MM.1S (cell line): Measurements from ENCODE around the gene CCDC157.

Experiments
- DNase-seq: peaks from one replicate; pipeline ENCODE4 v3.0.0-alpha.2; 2015
- H2AFZ ChIP-seq: fragments of 300-600 bp; sonication (generic); 2 replicates; pipeline ENCODE4 v1.6.0; 2016; ENCODE audit warnings: antibody characterized with exemption, low read length
- H3F3A ChIP-seq: fragments of 300-600 bp; sonication (generic); 2 replicates; pipeline ENCODE4 v1.6.1; 2016; ENCODE audit warnings: mild to moderate bottlenecking, antibody characterized with exemption, low read length, moderate library complexity, mixed read lengths; ENCODE audit not compliant: insufficient read depth
- H3K27ac ChIP-seq: fragments of 300-600 bp; sonication (generic); 2 replicates; pipeline ENCODE4 v1.5.1; 2016; ENCODE audit warnings: mild to moderate bottlenecking, low read length
- H3K27me3 ChIP-seq: fragments of 300-600 bp; sonication (generic); replicated peaks from 2 replicates; pipeline ENCODE4 v1.6.0; 2016; ENCODE audit warnings: low read length; ENCODE audit not compliant: insufficient read depth
- H3K36me3 ChIP-seq: fragments of 300-600 bp; sonication (generic); replicated peaks from 2 replicates; pipeline ENCODE4 v1.6.1; 2016; ENCODE audit warnings: mild to moderate bottlenecking, low read length, mixed read lengths; ENCODE audit not compliant: insufficient read depth
- H3K4me1 ChIP-seq: fragments of 300-600 bp; sonication (generic); 2 replicates; pipeline ENCODE4 v1.6.1; 2016; ENCODE audit warnings: low read length, mixed read lengths
- H3K4me2 ChIP-seq: fragments of 300-600 bp; sonication (generic); 2 replicates; pipeline ENCODE4 v1.6.0; 2016; ENCODE audit warnings: low read depth, low read length
- H3K4me3 ChIP-seq: fragments of 300-600 bp; sonication (generic); 2 replicates; pipeline ENCODE4 v1.5.1; 2016; ENCODE audit warnings: low read length, mixed read lengths
- H3K79me2 ChIP-seq: fragments of 300-600 bp; sonication (generic); 2 replicates; pipeline ENCODE4 v1.6.1; 2016; ENCODE audit warnings: mixed run types, low read length, mixed read lengths
- H3K9ac ChIP-seq: fragments of 300-600 bp; sonication (generic); 2 replicates; pipeline ENCODE4 v1.6.1; 2016; ENCODE audit warnings: low read length, mixed read lengths
- H3K9me2 ChIP-seq: fragments of 300-600 bp; sonication (generic); replicated peaks from 2 replicates; pipeline ENCODE4 v1.6.1; 2016; ENCODE audit warnings: mild to moderate bottlenecking, low read length, mixed read lengths; ENCODE audit not compliant: insufficient read depth
- H3K9me3 ChIP-seq: fragments of 300-600 bp; sonication (generic); replicated peaks from 2 replicates; pipeline ENCODE4 v1.6.1; 2016; ENCODE audit warnings: mild to moderate bottlenecking, low read length, mixed read lengths; ENCODE audit not compliant: insufficient read depth
- H4K20me1 ChIP-seq: fragments of 300-600 bp; sonication (generic); 2 replicates; pipeline ENCODE4 v1.6.1; 2016; ENCODE audit warnings: mild to moderate bottlenecking, low read length, moderate library complexity, mixed read lengths; ENCODE audit not compliant: insufficient read depth
- CTCF ChIP-seq: fragments of 300-600 bp; sonication (generic); IDR thresholded peaks from 2 replicates; pipeline ENCODE4 v1.5.1; 2016; ENCODE audit warnings: antibody characterized with exemption, low read length, mixed read lengths
- EZH2 ChIP-seq: fragments of 300-600 bp; sonication (generic); optimal IDR thresholded peaks from 2 replicates; pipeline ENCODE3; 2017; ENCODE audit warnings: low read depth, mild to moderate bottlenecking, antibody characterized with exemption, low read length, mixed read lengths
- EZH2phosphoT487 ChIP-seq: fragments of 300-600 bp; sonication (generic); IDR thresholded peaks from 2 replicates; pipeline ENCODE4 v1.6.1; 2018; ENCODE audit warnings: antibody characterized with exemption, low read length

Gene CCDC157

GRCh38 chr22:30413745-30414524 is 57.1 kb downstream of the CCDC157 start:
- H4K20me1 ChIP-seq, result no peaks in the 10 kb centered on the region
- H3K4me3 ChIP-seq, result no peak overlapping the region
- H3K9me3 ChIP-seq, result no peaks in the 10 kb centered on the region
- no peaks in the 10 kb centered on the region for H3K79me2 ChIP-seq
- no peaks in the 10 kb centered on the region for H3K4me1 ChIP-seq
- H3K27me3 ChIP-seq, result no peaks in the 10 kb centered on the region
- no peaks in the 10 kb centered on the region for H3K36me3 ChIP-seq
- H3K4me2 ChIP-seq, result no peak overlapping the region
- H3K27ac ChIP-seq, result no peak overlapping the region
- no peaks in the 10 kb centered on the region for H3K9me2 ChIP-seq
- TF ChIP-seq CTCF (no peak), EZH2phosphoT487 (no peak)
- no peak overlapping the region for H3K9ac ChIP-seq
- H3F3A ChIP-seq, result no peaks in the 10 kb centered on the region
- DNase-seq, result no peak
- no peak overlapping the region for H2AFZ ChIP-seq

- no peak for DNase-seq
- Histone ChIP-seq H3K9ac (no peak overlapping the region), H3K4me1 (no peaks in the 10 kb centered on the region), H3K27me3 (no peaks in the 10 kb centered on the region), H3K36me3 (no peaks in the 10 kb centered on the region), H3K27ac (no peak overlapping the region), H3K9me2 (no peaks in the 10 kb centered on the region), H4K20me1 (no peaks in the 10 kb centered on the region), H3K4me3 (no peak overlapping the region), H3K4me2 (no peak overlapping the region), H3K9me3 (no peaks in the 10 kb centered on the region), H3F3A (no peaks in the 10 kb centered on the region), H3K79me2 (no peaks in the 10 kb centered on the region), H2AFZ (no peak overlapping the region)
- no peak for TF ChIP-seq EZH2
- no peak for TF ChIP-seq CTCF
- no peak for TF ChIP-seq EZH2phosphoT487
Measured at GRCh38 chr22:30414525-30415047, 57.8 kb downstream of the CCDC157 start.

- TF ChIP-seq EZH2 (no peak), CTCF (no peak), EZH2phosphoT487 (no peak)
- no peak for DNase-seq
- no peaks in the 10 kb centered on the region for H4K20me1 ChIP-seq
- no peak overlapping the region for H2AFZ ChIP-seq
- no peak overlapping the region for H3K27ac ChIP-seq
- no peaks in the 10 kb centered on the region for H3K36me3 ChIP-seq
- no peak overlapping the region for H3K4me2 ChIP-seq
- H3K4me1 ChIP-seq, result no peaks in the 10 kb centered on the region
- no peaks in the 10 kb centered on the region for H3K9me3 ChIP-seq
- H3F3A ChIP-seq, result no peaks in the 10 kb centered on the region
- no peak overlapping the region for H3K4me3 ChIP-seq
- no peaks in the 10 kb centered on the region for H3K9me2 ChIP-seq
- H3K79me2 ChIP-seq, result no peaks in the 10 kb centered on the region
- H3K9ac ChIP-seq, result no peak overlapping the region
- H3K27me3 ChIP-seq, result no peaks in the 10 kb centered on the region
Measured at GRCh38 chr22:30416403-30416802, 59.6 kb downstream of the CCDC157 start.
